NCI-H82 (cell line): ENCODE results near the gene PFKFB2.

Experiments
- DNase-seq: peaks from one replicate; lab custom pipeline; 2025; lab: John Stamatoyannopoulos, UW

Gene PFKFB2

GRCh38 chr1:207089627-207090355 is 36.7 kb downstream of the PFKFB2 start:
- DNase-seq = no peak

- no peak for DNase-seq
These were observed 38.3 kb downstream of the PFKFB2 start for GRCh38 chr1:207091200-207091908.

- DNase-seq = no peak
These were observed 40.9 kb downstream of the PFKFB2 start for GRCh38 chr1:207093944-207094343.

GRCh38 chr1:207097871-207098324 is 44.8 kb downstream of the PFKFB2 start:
- DNase-seq = no peak

GRCh38 chr1:207101720-207102119 is 48.6 kb downstream of the PFKFB2 start:
- DNase-seq = no peak

GRCh38 chr1:207102146-207102545 is 49.1 kb downstream of the PFKFB2 start:
- no peak for DNase-seq

GRCh38 chr1:207102659-207103058 is 49.6 kb downstream of the PFKFB2 start:
- no peak for DNase-seq

DNA sequence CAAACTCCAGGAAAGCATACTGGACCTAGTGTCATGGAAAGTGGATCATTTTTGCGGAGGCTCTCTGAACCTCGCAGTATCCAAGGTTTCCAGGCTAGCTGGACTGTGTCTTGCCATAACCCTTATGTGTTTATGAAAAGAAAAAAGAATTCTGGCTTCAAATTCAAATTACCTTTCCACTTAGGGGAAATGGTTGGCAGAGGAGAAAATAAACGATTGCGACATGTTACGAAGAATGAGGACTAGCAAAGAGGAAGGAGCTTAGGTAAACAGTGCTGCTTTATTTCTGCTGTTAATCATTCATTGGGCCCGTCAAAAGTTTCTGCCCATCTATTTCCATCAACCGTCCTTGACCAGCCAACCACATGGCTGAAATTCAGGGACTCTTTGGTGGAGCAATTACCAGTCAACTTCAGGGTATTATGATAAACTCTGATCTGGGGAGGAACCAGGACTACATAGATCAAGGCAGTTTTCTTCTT is 50.9 kb downstream of the PFKFB2 start, which contains the start of gene C4BPA:
C4BPA (plus strand) TSS at position 342 of the 482 bp plus-strand sequence. CDS start 8,793 bp downstream, outside the sequence.
- no peak for DNase-seq

- DNase-seq = no peak
These were observed 55.9 kb downstream of the PFKFB2 start for GRCh38 chr1:207109004-207109403.

DNA sequence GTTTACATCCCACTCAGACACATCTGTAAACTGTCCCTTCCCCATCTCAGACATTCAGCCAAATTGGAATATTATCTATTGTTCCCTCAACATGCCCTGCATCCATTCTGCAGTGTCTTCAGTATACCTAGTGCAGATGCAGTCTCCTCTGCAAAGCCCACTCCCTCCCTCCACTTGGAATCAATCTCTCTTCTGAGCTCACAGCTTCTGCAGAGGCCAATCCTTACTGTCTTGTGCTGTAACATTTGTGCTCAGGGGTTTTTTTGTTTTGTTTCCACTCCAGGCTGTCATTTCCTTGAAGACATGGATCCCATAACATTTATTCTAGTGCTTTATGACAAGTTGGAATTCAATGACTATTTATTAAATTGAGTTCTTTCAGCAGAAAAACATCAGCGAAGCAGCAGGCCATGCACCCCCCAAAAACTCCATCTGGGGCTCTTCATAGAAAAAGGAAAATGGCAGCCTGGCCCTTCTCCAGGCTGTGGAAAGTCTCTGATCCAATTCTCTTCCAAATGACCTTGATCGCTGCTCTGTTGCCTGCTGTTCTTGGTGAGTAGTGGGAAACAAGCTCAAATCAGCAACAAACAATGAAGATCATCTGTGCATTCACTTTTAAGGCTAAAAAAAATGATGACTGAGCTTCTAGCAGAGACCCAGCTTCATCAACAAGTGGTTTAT is 59.7 kb downstream of the PFKFB2 start:
- no peak for DNase-seq

DNA sequence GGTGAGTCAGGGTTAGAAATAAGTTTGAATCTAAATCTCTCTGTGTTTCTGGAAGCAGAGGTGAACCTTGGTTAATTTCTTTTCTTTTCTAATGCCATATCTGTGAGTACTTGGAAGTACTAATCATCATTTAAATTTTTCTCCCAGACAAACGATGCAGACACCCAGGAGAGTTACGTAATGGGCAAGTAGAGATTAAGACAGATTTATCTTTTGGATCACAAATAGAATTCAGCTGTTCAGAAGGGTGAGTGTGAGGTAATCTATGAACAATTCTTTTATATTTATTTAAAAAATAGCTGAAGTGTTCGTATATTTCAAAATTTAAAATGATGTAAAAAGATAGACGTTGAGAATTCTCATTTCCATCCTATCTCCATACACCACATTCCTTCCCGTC is 62.2 kb downstream of the PFKFB2 start:
- no peak for DNase-seq

- no peak for DNase-seq
These were observed 71.3 kb downstream of the PFKFB2 start for GRCh38 chr1:207124389-207124788.

DNA sequence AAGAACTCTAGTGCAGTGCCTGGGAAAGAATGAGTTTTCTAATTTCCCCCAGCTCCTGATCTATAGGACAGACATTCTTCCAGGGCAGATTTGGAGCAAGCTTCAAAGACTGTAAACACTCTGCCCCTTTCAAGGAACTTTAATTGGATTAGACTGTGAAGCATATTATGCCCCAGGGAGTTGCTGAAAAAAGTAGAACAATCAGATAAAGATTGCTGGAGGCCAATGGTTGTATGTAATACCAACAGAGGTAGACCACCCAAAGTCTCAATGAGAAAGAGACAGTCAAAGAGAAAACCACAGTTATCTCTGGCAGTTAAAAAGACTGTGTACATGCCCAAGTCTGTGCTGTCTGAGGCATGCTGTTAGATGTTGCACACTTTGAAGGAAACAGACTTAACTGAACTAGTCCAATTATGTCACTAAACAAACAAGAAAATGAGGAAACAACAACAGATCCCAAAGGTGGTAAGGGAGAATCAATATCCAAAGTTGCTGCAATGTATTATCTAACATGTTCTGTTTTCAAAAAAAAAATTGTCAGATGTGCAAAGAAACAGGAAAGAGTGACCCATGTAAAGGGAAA is 75.4 kb downstream of the PFKFB2 start:
- peak; percentile 56 for DNase-seq

- no peak for DNase-seq
These were observed 76.0 kb downstream of the PFKFB2 start for GRCh38 chr1:207129053-207129452.
